Liver (tissue), 9 donors: ENCODE data around the gene ZCCHC14. TPM values are rescaled to one million over a fixed set of nuclear protein-coding genes. Genes with fewer than 3 reads are reported as not detected.

Experiments
- DNase-seq: peaks from one replicate; pipeline ENCODE4 v3.0.0-alpha.2; 2017; ENCODE audit warnings: low spot score
- H3K27ac ChIP-seq, 2 donors: one replicate each; pipeline ENCODE4 v1.7.0; 2013; ENCODE audit warnings: inconsistent platforms in 2 of 2, low read length in 2 of 2, control low read depth in 1 of 2, low read depth in 1 of 2, mild to moderate bottlenecking in 1 of 2
- H3K27me3 ChIP-seq, 4 donors: one replicate each; pipeline versions ENCODE4 v1.6.1 to v1.7.0; 2013; ENCODE audit warnings: low read length in 3 of 4, inconsistent platforms in 1 of 4, mild to moderate bottlenecking in 1 of 4, moderate library complexity in 1 of 4; ENCODE audit not compliant: control insufficient read depth in 4 of 4, insufficient read depth in 4 of 4
- H3K36me3 ChIP-seq, 4 donors: one replicate each; pipeline versions ENCODE4 v1.6.1 to v1.7.0; 2013; ENCODE audit warnings: low read length in 3 of 4, mild to moderate bottlenecking in 3 of 4, low read depth in 1 of 4, moderate library complexity in 1 of 4; ENCODE audit not compliant: control insufficient read depth in 4 of 4, insufficient read depth in 3 of 4
- H3K4me1 ChIP-seq, 4 donors: one replicate each; pipeline versions ENCODE4 v1.6.1 to v1.7.0; 2013; ENCODE audit warnings: low read length in 3 of 4, mild to moderate bottlenecking in 3 of 4, moderate library complexity in 1 of 4; ENCODE audit not compliant: control insufficient read depth in 4 of 4, insufficient read depth in 4 of 4
- H3K4me3 ChIP-seq, 3 donors: one replicate each; pipeline versions ENCODE4 v1.6.1 to v1.7.0; 2013; ENCODE audit warnings: low read length in 3 of 3, control low read depth in 1 of 3, low read depth in 1 of 3, mild to moderate bottlenecking in 1 of 3
- H3K9ac ChIP-seq, 2 donors: one replicate each; pipeline ENCODE4 v1.7.0; 2013; ENCODE audit warnings: low read length in 2 of 2, mild to moderate bottlenecking in 2 of 2, moderate library complexity in 2 of 2, control low read depth in 1 of 2, low read depth in 1 of 2
- H3K9me3 ChIP-seq, 4 donors: one replicate each; pipeline versions ENCODE4 v1.6.1 to v1.7.0; 2013; ENCODE audit warnings: low read length in 3 of 4; ENCODE audit not compliant: control insufficient read depth in 4 of 4
- ATF3 ChIP-seq: IDR thresholded peaks from 2 replicates; pipeline ENCODE4 v1.6.1; 2016; ENCODE audit warnings: antibody characterized with exemption
- CTCF ChIP-seq: fragments of 150-350 bp; IDR thresholded peaks from 2 replicates; pipeline ENCODE4 v1.5.1; 2017; ENCODE audit warnings: improper control_type of control experiment, low read depth, low read length; ENCODE audit not compliant: missing input control
- EGR1 ChIP-seq, 2 donors: IDR thresholded peaks; 2 replicates each; pipeline ENCODE4 v1.6.1; 2016 to 2018; ENCODE audit warnings: antibody characterized with exemption in 2 of 2, low read depth in 2 of 2
- FOXA1 ChIP-seq: IDR thresholded peaks from 2 replicates; pipeline ENCODE4 v1.6.1; 2016; ENCODE audit warnings: antibody characterized with exemption
- FOXA2 ChIP-seq: IDR thresholded peaks from 2 replicates; pipeline ENCODE4 v1.6.1; 2016; ENCODE audit warnings: antibody characterized with exemption
- GABPA ChIP-seq, 2 donors: IDR thresholded peaks in 1 of 2; conservative IDR thresholded peaks in 1 of 2; 2 replicates each; pipeline ENCODE4 v1.6.1; 2016; ENCODE audit warnings: antibody characterized with exemption in 2 of 2, mild to moderate bottlenecking in 1 of 2, moderate library complexity in 1 of 2
- HNF4A ChIP-seq, 2 donors: conservative IDR thresholded peaks; 2 replicates each; pipeline ENCODE4 v1.6.1; 2016; ENCODE audit warnings: antibody characterized with exemption in 2 of 2, mild to moderate bottlenecking in 2 of 2
- HNF4G ChIP-seq: IDR thresholded peaks from 2 replicates; pipeline ENCODE4 v1.6.1; 2016; ENCODE audit warnings: antibody characterized with exemption
- JUND ChIP-seq, 2 donors: IDR thresholded peaks; 2 replicates each; pipeline ENCODE4 v1.6.1; 2016; ENCODE audit warnings: antibody characterized with exemption in 2 of 2
- MAX ChIP-seq: IDR thresholded peaks from 2 replicates; pipeline ENCODE4 v1.6.1; 2016; ENCODE audit warnings: antibody characterized with exemption
- NR2F2 ChIP-seq: IDR thresholded peaks from 2 replicates; pipeline ENCODE4 v1.6.1; 2016; ENCODE audit warnings: antibody characterized with exemption
- RAD21 ChIP-seq, 2 donors: IDR thresholded peaks; 2 replicates each; pipeline ENCODE4 v1.6.1; 2016; ENCODE audit warnings: antibody characterized with exemption in 2 of 2, mild to moderate bottlenecking in 2 of 2
- REST ChIP-seq: IDR thresholded peaks from 2 replicates; pipeline ENCODE4 v1.6.1; 2016; ENCODE audit warnings: antibody characterized with exemption, mild to moderate bottlenecking
- RXRA ChIP-seq, 2 donors: IDR thresholded peaks; 2 replicates each; pipeline ENCODE4 v1.6.1; 2017 to 2018; ENCODE audit warnings: antibody characterized with exemption in 2 of 2, mild to moderate bottlenecking in 1 of 2
- SP1 ChIP-seq: IDR thresholded peaks from 2 replicates; pipeline ENCODE4 v1.6.1; 2018; ENCODE audit warnings: antibody characterized with exemption, mild to moderate bottlenecking
- TAF1 ChIP-seq: conservative IDR thresholded peaks from 2 replicates; pipeline ENCODE4 v1.6.1; 2016; ENCODE audit warnings: antibody characterized with exemption, mild to moderate bottlenecking
- YY1 ChIP-seq: IDR thresholded peaks from 2 replicates; pipeline ENCODE4 v1.6.1; 2016; ENCODE audit warnings: antibody characterized with exemption, mild to moderate bottlenecking
- ZBTB33 ChIP-seq: IDR thresholded peaks from 2 replicates; pipeline ENCODE4 v1.6.1; 2016; ENCODE audit warnings: antibody characterized with exemption
- WGBS: extraction: QIAGEN DNeasy Blood & Tissue Kit; methylation state at CpG from one replicate; pipeline ENCODE4 v1.1.7; 2013; 5-methylcytosine and 5-hydroxymethylcytosine counted together
- polyA plus RNA-seq, 2 donors: library from polyadenylated mRNA; stranded (reverse) in 1 of 2; unstranded in 1 of 2; fragments of 200-250 nt in 1 of 2; fragments of >200 nt in 1 of 2; fragmentation: Nextera tagmentation in 1 of 2; extraction: Ambion mirVana in 1 of 2; gene quantifications; one replicate each; pipeline versions ENCODE4 v1.2.1 to v1.2.3, GENCODE V29; 2013 to 2015
- total RNA-seq, 2 donors: library from RNA; depleted of rRNA; stranded (reverse); fragments of >200 nt; gene quantifications; one replicate each; pipeline ENCODE4 v1.2.3, GENCODE V29; 2014
- donor health status: healthy.
- donor health status: healthy.
- donor health status: healthy.
- donor health status: healthy.
- donor health status: healthy.

Gene ZCCHC14
- total and polyA plus RNA-seq, 4 donors, result 6.3 to 21.7 (median 8.0) TPM

GRCh38 chr16:87368029-87368770 lies 124.6 kb downstream of the ZCCHC14 start:
- WGBS, result 68% methylated on average over 5 of the region's 5 CpGs
- peaks cover 0 to 24% (median 9%) of the 10 kb centered on the region in 4 donors for H3K4me1 ChIP-seq

More at GRCh38 chr16:87368029-87368770, 124.6 kb downstream of the ZCCHC14 start:
- Histone ChIP-seq H3K9me3 (no peaks in the 10 kb centered on the region), H3K4me3 (no peak overlapping the region), H3K9ac (no peak overlapping the region), H3K27ac (no peak overlapping the region), H3K27me3 (no peaks in the 10 kb centered on the region), H3K36me3 (peaks cover 0 to 4% (median 1%) of the 10 kb centered on the region in 4 donors)
- TF ChIP-seq ATF3 (no peak), HNF4A (conservative IDR thresholded peaks at IDR 0.05) (no peak), NR2F2 (no peak), SP1 (no peak), FOXA1 (no peak), REST (no peak), RXRA (IDR thresholded peaks at IDR 0.05) (no peak), CTCF (no peak), GABPA (IDR thresholded peaks at IDR 0.05 in 1 of 2, conservative IDR thresholded peaks at IDR 0.05 in 1 of 2) (no peak), HNF4G (no peak), MAX (no peak), ZBTB33 (no peak), RAD21 (IDR thresholded peaks at IDR 0.05) (no peak), EGR1 (IDR thresholded peaks at IDR 0.05; ENCODE audit: low read depth in 2 of 2) (no peak), JUND (IDR thresholded peaks at IDR 0.05) (no peak), YY1 (no peak), TAF1 (no peak), FOXA2 (no peak)
- no peak for DNase-seq
